HG02981 (cell line): ENCODE measurements around the gene OR10H1.
"Not testable (repeated sequence)": the region's sequence is repeated elsewhere in the genome, so short reads cannot be mapped to it uniquely, and the experiment has no call there.

Source experiments
- ATAC-seq: cut with Tn5 transposase; IDR thresholded peaks from one replicate; pipeline ENCODE4 v1.9.1; 2021; ENCODE audit warnings: mild to moderate bottlenecking, moderate library complexity; ENCODE audit not compliant: unreplicated experiment

OR10H1 gene

DNA sequence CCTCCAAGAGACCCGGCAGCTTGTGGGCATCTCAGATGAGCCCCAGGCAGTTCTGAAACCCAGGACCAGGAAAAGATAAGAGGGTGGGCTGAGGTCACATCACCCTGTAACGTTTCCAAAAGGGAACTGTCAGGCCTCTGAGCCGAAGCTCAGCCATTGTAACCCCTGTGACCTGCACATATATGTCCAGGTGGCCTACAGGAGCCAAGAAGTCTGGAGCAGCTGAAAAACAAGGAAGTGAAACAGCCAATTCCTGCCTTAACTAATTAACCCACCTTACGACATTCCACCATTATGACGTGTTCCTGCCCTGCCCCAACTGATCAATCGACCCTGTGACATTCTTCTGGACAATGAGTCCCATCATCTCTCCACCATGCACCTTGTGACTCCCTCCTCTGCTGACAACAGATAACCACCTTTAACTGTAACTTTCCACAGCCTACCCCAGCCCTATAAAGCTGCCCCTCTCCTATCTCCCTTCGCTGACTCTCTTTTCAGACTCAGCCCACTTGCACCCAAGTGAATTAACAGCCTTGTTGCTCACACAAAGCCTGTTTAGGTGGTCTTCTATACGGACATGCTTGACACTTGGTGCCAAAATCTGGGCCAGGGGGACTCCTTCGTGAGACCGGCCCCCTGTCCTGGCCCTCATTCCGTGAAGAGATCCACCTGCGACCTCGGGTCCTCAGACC lies 13.3 kb upstream of the OR10H1 start:
- not testable (repeated sequence) for ATAC-seq

DNA sequence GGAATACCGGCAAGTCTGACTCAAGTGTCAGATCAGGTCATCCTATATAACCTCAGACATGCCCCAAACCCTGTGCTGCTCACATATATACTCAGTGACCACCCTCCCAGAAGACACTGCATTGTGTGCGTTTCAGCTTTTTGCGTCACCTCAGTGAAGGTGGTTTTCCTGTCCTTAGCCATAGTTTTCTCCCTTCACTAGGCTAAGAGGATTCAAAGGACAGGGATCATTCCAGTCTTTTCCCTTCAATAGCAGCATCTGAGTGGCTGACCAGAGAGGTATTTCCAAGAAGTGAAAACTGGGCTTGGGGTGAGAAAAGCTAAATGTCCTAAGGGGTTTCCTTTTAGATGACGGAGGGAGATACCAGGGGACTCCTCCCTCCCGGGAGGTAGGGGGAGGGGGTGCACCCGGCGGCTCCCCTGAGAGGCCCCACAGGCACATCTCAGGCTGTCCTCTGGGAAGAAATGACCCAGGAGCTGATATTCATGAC lies 12.7 kb upstream of the OR10H1 start:
- no peak for ATAC-seq

DNA sequence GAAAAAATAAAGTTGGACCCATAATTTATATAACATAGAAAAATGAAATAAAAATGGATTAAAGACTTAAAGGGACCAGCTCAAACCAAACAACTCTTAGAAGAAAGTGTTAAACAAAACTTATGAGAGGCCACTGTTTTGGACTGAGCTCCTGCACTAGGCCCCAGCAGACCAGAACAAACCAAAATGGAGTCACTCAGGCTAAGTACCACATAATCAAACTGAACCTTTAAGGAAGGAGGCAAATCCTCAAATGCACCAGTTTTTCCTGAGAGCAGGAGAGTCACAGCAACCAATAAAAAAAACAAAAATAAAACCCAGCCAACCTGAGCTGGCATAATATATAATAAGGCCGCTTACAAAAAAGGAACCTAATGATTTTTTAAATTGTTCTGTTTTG lies 10.3 kb upstream of the OR10H1 start:
- ATAC-seq, result no peak

DNA sequence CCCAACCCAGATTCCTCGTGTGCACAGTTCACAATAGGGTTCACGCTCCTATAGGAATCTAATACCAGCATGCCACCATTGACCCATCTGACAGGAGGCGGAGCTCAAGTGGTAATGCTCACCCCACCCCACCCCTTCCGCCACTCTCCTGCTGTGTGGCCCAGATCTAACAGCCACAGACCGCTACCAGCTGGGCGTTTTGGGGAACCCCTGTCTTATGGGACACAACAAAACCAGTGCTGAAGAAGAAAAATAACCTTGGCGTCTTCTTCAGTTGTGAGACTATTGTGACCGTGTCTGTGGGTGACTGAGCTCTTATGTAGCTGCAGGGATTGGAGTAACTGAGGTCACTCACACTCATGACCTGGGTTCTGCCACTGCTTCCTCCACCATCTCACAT lies 5.2 kb upstream of the OR10H1 start:
- ATAC-seq, result no peak

DNA sequence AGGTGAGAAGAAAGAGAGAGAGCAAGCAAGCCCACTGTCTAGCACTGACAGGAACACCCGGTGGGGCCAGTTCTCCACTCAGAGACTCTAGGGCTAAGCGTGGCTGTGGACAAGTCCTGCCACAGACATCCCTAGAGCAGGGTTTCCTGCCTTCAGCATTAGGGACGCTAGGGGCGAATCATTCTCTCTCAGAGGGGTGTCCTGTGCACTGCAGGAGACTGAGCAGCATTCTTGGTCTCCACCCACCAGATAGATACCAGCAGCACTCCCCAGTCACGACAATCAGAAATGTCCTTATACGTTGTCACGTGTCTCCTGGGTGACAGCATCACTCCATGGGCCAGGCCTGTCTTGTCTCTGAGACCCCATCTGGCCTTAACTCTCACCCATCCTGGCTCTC lies 1.5 kb downstream of the OR10H1 start:
- no peak for ATAC-seq

DNA sequence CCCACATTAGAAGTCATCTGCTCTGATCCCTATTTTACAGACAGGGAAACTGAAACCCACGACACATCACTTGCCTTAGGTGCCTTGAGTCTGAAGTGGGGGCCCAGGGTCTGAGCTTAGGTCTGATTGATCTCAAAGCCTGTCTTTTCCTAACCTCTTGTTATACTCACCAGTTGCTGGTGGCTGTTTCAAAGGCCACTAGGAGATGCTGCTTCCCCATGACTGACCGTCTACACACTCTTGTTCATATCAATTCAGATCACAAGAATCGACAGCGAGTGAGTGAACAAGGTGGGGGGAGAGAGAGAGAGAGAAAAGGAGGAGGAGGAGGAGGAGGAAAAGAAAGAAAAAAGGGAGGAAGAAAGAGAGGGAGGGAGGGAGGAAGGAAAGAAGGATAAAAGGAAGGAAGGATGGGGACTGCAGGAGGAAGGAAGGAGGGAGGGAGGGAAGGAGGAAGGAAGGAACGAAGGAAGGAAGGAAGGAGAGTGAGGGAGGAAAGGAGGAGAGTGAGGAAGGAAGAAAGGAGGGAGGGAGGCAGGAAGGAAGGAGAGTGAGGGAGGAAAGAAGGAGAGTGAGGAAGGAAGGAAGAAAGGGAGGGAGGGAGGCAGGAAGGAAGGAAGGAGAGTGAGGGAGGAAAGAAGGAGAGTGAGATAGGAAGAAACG lies 3.3 kb downstream of the OR10H1 start:
- ATAC-seq, result no peak

DNA sequence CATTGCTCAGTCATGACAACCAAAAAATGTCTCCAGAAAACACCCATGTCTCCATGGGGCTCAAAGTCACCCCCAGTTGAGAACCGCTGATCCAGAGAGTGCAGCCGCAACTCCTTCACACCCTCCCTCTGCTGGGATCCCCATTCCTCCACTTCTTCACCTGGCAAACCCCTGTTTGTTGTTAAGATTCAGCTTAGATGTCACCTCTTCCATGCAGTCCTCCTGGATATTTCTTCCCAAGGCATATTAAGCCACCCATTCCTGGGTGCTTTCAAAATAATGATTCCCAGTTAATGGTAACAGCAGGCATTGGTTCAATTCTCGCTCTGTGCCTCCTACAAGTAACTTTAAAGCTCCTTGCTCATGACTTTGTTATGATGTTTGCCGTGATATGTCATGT lies 4.0 kb downstream of the OR10H1 start:
- no peak for ATAC-seq

DNA sequence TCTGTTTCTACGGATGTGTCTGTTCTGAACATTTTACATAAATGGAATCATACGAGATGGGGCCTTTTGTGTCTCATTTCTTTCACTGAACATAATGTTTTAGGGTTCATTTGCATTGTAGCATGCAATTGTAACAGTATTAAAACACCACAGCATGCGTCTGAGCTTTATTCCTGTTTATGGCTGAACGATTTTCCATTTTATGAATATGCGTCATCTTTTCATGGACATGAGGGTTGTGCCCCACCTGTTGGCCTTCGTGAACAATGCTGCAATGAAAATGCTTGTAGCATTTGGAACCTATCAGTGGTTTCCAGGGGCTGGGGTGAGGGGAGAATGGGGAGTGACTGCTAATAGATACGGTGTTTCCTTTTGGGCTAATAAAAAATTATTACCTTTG lies 5.1 kb downstream of the OR10H1 start:
- ATAC-seq, result no peak

DNA sequence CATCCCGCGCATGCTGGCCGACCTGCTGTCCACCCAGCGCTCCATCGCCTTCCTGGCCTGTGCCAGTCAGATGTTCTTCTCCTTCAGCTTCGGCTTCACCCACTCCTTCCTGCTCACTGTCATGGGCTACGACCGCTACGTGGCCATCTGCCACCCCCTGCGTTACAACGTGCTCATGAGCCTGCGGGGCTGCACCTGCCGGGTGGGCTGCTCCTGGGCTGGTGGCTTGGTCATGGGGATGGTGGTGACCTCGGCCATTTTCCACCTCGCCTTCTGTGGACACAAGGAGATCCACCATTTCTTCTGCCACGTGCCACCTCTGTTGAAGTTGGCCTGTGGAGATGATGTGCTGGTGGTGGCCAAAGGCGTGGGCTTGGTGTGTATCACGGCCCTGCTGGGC lies 21.2 kb downstream of the OR10H1 start:
- not testable (repeated sequence) for ATAC-seq

DNA sequence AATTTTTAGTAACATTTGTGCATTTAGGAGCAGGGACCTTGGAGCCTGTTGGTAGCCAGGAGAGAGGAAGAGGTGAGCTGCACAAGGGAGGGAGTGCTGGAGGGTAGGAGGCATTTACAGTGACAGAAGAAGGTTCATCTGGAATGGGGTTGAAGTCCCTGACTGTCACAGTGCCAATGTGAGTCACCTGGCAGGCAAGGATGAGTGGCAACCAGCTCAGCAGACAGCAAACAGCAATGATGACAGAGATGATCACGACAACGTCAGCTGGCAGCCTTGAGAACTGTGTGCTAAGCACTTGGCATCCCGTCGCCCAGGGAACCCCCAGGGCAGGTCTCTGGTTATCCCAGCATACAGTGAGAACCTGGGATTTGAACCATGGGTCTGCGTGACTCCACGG lies 25.4 kb downstream of the OR10H1 start:
- no peak for ATAC-seq

DNA sequence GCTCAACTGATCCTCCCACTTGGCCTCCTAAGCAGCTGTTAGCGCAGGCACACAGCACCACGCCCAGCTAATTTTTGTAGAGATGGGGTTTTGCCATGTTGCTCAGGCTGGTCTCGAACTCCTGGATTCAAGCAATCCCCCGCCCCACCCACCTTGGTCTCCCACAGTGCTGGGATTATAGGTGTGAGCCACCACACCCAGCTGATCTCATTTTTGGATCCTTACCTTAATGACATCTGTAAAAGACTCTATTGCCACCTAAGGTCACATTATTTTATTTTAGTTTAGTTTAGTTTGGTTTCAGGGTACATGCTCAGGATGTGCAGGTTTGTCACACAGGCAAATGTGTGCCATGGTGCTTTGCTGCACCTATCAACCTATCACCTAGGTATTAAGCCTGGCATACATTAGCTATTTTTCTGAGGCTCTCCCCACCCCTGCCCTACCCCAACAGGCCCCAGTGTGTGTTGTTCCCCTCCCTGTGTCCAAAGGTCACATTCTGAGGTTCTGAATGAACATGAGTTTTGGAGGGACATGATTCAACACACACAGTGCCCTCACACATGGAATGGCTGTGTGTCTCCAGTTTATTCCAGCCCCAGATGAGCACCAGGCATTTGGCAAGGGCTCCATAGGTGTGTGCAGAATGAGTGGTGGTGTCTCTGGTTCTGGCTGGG lies 26.7 kb downstream of the OR10H1 start:
- ATAC-seq, result no peak

DNA sequence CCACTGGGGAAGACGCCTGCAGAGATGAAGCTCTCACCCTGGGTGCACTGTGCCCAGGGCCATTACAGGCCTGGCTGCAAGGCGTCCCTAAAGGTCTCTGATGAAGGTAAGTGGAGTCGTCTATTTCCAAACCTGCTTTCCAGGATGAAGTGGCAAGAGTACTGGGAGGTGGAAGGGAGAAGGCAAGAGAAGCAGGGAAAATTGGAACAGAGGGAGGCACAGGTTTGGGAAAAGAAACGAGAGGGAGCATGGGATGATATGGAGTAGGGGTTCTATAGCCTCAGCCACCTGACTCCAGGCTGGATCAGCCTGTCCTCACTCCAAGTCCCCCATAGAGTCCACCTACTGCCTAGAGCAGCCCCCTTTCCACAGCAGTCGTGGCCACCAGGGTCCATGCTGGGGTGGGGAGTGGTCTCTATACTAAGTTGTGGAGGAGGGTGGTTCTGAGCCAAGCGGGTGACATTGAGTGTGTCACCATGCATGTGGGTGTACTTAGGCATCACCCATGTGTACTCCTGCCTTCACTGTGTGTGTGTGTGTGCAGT lies 27.8 kb downstream of the OR10H1 start, which contains the start of gene OR10H5:
OR10H5 (plus strand) TSS at position 51 of the 545 bp plus-strand sequence. CDS start 6,388 bp downstream, outside the sequence.
- no peak for ATAC-seq

DNA sequence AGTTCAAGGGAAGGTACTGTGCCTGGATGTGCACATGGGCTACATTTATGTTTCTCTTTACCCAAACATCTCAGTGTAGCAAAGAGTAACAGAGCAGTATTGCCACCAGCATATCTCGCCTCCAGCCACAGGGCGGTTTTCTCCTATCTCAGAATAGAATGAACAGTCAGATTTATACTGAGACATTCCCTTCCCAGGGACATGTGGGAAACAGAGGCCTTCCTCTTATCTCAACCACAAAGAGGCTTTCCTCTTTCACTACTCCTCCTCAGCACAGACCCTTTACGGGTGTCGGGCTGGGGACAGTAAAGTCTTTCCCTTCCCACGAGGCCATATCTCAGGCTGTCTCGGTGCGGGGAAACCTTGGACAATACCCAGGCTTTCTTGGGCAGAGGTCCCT lies 32.6 kb downstream of the OR10H1 start:
- ATAC-seq, result not testable (repeated sequence)

DNA sequence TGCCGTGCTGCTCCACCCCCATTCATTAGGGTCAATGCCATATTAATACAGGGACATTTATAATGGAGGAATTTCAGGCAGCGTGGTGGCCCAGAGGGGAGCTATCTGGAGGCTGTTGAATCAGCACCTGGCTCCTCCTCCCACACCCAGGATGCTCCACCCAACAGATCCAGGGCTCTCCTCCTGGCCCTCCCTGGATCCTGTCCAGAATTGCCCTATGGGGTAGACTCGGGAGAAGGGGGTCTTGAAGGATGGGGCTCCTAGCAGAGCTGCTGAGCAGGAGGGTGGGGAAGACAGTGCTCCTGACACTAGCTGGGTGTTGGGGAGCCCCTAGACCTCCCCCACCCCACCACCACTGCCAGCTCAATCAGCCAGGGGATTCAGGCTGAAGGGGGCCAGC lies 33.3 kb downstream of the OR10H1 start:
- no peak for ATAC-seq

DNA sequence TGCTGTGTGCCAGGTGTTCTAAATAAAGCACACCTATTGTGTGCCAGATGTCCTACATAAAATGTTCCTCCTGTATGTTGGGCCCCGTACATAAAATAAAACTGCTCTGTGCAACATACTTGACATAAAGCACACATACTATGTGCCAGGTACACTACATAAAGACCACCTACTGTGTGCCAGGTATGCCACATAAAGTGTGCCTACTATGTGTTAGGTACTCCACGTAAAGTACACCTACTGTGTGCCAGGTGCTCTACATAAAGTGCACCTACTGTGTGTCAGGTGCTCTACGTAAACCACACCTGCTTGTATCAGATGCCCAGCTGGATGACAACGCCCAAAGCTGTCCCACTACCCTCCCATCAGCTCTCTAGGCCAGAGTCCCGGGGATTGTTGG lies 33.8 kb downstream of the OR10H1 start:
- ATAC-seq, result no peak

DNA sequence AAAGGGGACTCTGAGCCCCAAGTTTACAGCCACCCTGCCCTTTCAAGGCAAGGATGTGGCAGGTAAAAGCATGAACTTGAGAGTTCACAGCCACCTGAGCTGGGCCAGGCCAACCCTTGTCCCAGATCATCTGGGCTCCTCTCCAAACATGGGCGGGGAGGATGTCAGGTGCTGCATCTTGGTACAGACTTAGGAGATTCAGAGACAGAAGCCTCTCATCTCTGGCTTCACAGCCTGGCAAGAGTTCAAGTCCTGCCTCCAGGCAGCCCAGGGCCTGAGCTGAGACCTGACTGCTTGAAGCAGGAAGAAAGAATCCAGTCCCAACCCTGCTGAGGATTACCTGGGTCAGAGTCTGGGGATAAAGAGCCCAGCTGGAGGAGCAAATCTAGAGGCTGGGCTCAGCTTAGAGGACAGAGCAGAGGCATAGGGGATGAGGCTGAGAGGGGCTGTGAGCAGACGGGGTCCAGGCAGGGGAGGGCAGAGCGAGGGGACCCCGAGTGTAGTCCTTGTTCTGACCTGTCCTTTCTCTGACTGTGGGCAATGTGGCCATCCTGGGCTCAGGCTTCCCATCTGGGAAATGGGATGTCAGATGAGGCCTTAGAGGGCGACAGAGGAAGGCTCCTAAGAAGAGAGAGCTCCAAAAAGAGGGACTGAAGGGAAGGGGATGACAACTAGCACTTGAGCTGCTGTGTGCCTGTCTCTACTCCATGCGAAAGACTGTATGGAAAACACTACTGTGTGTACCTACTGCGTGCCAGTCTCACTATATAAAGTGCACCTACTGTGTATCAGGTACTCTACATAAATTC lies 34.6 kb downstream of the OR10H1 start:
- ATAC-seq, result no peak

DNA sequence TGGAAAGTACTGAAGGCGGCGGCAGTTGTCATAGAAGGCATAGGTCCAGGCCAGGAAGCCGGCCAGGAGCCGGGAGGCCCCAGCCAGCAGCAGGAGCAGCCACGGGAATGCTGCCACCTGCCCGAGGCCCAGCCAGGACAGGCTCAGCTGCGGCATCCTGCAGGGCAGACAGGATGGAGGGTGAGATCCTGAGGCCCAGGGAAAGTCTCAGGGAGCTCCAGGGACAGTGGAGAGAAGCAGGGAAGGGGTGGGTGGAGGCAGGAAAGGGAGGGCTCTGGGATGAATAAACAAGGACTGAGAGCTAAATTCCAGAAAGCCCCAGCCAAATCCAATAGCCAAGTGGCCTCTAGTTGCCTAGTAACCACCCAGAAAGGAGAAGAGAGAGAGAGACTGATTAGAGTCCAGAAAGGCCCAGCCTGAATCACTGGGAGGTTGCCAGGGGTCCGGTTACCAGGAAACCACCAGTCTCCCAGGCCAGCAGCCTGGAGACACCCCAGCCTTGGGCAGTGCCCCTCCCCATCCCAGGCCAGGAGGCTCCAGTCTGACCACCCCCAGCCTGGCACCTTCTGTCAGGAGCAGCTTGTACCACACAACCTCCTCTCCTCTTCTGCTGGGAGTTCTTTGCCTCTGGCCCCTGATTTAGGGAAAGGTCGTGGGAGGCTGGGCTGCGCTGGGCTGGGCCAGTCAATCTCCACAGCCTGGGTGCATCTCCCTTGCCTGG lies 35.5 kb downstream of the OR10H1 start:
- ATAC-seq, result no peak

DNA sequence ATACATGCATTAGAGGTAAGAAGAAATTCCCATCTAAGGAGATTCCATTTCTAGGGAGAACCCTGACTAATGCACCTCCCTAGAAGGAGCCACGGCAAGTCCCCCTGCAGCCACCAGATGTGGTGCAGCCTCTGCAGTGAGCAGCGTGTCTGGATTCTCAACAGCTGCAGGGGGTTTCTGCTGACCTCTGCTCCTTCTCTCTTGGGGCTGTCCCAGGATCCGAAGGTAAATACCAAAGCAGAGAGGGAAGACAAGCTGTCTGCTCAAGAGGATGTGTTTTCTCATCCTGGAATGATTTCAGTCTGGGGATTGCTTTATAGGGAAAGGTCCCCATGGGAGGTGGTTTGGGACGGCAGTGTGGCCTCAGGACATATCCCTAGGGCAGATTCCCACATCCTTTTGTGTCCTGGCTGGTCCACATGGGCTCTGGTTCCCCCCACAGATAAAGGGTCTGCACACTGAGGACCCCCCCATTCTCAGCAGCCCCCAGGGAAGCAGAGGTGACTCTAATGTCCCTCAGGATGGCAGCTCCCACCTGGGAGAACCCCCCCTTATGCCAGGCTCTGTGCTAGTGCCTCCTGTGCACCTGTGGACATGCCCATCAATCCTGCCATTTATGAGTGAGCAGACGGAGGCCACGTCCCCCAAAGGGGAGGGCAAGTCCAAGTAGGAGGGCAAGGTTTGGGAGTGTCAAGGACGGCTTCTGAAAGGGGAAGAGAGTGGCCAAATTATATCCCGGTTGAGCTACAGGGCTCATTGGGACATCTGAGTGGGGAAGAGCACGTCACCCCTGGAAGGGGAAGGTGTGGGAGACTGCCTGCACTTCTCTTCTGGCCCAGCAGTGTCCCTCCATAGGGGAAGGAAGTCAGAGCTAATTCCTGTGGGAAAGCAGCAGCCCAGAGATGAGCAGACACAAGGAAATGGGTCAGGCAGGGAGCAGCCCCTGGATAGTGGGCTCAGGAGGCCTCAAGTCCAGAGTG lies 38.2 kb downstream of the OR10H1 start:
- no peak for ATAC-seq

DNA sequence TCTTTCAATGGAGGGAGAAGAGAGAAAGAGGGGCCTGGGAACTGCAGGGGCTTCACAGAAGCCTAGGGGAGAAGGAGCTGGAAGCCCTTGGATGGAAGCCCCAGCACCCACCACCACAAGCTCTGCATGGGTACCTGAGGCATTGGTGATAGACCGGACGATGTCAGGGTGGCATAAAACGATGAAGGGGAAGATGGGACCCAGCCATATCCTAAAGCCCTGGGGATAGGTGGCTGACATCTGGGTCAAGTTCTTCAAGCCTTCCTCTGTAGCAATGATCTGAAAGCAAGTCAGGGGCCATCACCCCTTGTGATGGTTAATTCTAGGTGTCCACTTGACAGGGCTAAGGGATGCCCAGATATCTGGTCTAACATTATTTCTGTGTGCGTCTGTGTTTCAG lies 39.2 kb downstream of the OR10H1 start:
- no peak for ATAC-seq
